Osteoblast (primary cell): ENCODE data around the gene CDX1. TPM values are rescaled to one million over a fixed set of nuclear protein-coding genes. Genes with fewer than 3 reads are reported as not detected.
A peak's percentile ranks its signal among the peaks of the same experiment; 100 is the strongest.

Source experiments
- DNase-seq: peaks from one replicate; pipeline ENCODE4 v3.0.0; 2011; ENCODE audit warnings: low spot score, mixed read lengths; ENCODE audit not compliant: insufficient read length; ENCODE audit errors: missing footprints
- H2AFZ ChIP-seq: 2 replicates; pipeline ENCODE4 v1.6.0; 2011; ENCODE audit warnings: mild to moderate bottlenecking, low read length
- H3K27ac ChIP-seq: 2 replicates; pipeline ENCODE4 v1.5.1; 2011; ENCODE audit warnings: mild to moderate bottlenecking, low read depth, low read length, moderate library complexity
- H3K27me3 ChIP-seq: 2 replicates; pipeline ENCODE4 v1.6.0; 2012; ENCODE audit warnings: mild to moderate bottlenecking, control low read depth, inconsistent platforms, low read length, moderate library complexity; ENCODE audit not compliant: insufficient read depth
- H3K36me3 ChIP-seq: 2 replicates; pipeline ENCODE4 v1.5.1; 2011; ENCODE audit warnings: mild to moderate bottlenecking, low read length, control low read depth, moderate library complexity; ENCODE audit not compliant: insufficient read depth
- H3K4me1 ChIP-seq: 2 replicates; pipeline ENCODE4 v1.5.1; 2011; ENCODE audit warnings: mild to moderate bottlenecking, low read length, control low read depth, moderate library complexity; ENCODE audit not compliant: insufficient read depth
- H3K4me2 ChIP-seq: 2 replicates; pipeline ENCODE4 v1.6.0; 2011; ENCODE audit warnings: mild to moderate bottlenecking, low read length; ENCODE audit not compliant: insufficient read depth
- H3K4me3 ChIP-seq: fragments of 200-600 bp; sonication (generic); 3 replicates; pipeline ENCODE4 v1.5.1; 2012; ENCODE audit warnings: mild to moderate bottlenecking, low read length, inconsistent platforms; ENCODE audit not compliant: insufficient read depth
- H3K79me2 ChIP-seq: 2 replicates; pipeline ENCODE4 v1.6.0; 2012; ENCODE audit warnings: mild to moderate bottlenecking, low read length, control low read depth, inconsistent platforms; ENCODE audit not compliant: insufficient read depth
- H3K9me3 ChIP-seq: 2 replicates; pipeline ENCODE4 v1.5.1; 2011; ENCODE audit warnings: low read depth, low read length, control low read depth
- H4K20me1 ChIP-seq: 2 replicates; pipeline ENCODE4 v1.6.0; 2012; ENCODE audit warnings: mild to moderate bottlenecking, low read length, control low read depth; ENCODE audit not compliant: insufficient read depth
- total RNA-seq: library from RNA; depleted of rRNA; stranded (reverse); fragments of >200 nt; gene quantifications from 2 replicates; pipeline ENCODE4 v1.2.3, GENCODE V29; 2012
- TF ChIP-seq, protein P1 (sequence below): IDR thresholded peaks from 2 replicates; pipeline ENCODE4 v1.5.1; 2011; ENCODE audit warnings: mild to moderate bottlenecking, low read depth, low read length, moderate library complexity; ENCODE audit errors: extremely low read depth

The CDX1 gene
- total RNA-seq, 1 donor: 0.36 TPM

- Histone ChIP-seq H3K27ac (peak overlapping the region; percentile 82), H3K27me3 (no peaks in the 10 kb centered on the region), H3K36me3 (peaks cover 54% of the 10 kb centered on the region), H3K4me1 (peaks cover 74% of the 10 kb centered on the region), H3K4me3 (peak overlapping the region; percentile 93), H3K9me3 (no peaks in the 10 kb centered on the region), H4K20me1 (peaks cover 37% of the 10 kb centered on the region), H3K4me2 (peak overlapping the region; percentile 97), H2AFZ (no peak overlapping the region), H3K79me2 (peaks cover 75% of the 10 kb centered on the region)
- TF ChIP-seq, protein P1, sequence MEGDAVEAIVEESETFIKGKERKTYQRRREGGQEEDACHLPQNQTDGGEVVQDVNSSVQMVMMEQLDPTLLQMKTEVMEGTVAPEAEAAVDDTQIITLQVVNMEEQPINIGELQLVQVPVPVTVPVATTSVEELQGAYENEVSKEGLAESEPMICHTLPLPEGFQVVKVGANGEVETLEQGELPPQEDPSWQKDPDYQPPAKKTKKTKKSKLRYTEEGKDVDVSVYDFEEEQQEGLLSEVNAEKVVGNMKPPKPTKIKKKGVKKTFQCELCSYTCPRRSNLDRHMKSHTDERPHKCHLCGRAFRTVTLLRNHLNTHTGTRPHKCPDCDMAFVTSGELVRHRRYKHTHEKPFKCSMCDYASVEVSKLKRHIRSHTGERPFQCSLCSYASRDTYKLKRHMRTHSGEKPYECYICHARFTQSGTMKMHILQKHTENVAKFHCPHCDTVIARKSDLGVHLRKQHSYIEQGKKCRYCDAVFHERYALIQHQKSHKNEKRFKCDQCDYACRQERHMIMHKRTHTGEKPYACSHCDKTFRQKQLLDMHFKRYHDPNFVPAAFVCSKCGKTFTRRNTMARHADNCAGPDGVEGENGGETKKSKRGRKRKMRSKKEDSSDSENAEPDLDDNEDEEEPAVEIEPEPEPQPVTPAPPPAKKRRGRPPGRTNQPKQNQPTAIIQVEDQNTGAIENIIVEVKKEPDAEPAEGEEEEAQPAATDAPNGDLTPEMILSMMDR: no peak
- DNase-seq: no peak
These were observed 13.7 kb upstream of the CDX1 start for GRCh38 chr5:150152636-150153462.

DNA sequence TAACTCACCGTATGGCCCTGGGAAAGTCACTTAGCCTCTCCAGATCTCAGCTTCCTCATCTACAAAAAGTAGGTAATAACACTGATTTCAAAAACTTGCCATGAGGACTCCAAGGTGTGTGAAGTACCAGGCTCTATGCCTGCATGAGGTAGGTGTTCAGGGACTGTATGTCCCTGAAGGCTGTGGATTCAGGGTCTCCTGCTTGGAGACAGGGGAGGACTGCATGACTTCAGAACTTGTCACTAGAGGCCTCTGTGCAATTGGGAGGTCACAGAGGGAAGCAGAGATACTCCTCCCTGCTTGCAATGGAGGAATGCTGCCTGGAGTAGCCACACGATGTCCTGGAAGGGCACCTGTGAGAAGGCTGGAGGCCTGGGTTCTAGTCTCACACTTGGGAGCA lies 13.1 kb upstream of the CDX1 start:
- Histone ChIP-seq H3K4me3 (peak overlapping the region; percentile 93), H3K27me3 (no peaks in the 10 kb centered on the region), H3K36me3 (peaks cover 47% of the 10 kb centered on the region), H3K27ac (peak overlapping the region; percentile 82), H3K79me2 (peaks cover 68% of the 10 kb centered on the region), H3K4me2 (peak overlapping the region; percentile 97), H4K20me1 (peaks cover 37% of the 10 kb centered on the region), H3K9me3 (no peaks in the 10 kb centered on the region), H3K4me1 (peaks cover 74% of the 10 kb centered on the region), H2AFZ (no peak overlapping the region)
- DNase-seq: no peak
- TF ChIP-seq, protein P1: no peak

- H2AFZ ChIP-seq: no peak overlapping the region
- peaks cover 41% of the 10 kb centered on the region for H3K36me3 ChIP-seq
- H3K9me3 ChIP-seq: no peaks in the 10 kb centered on the region
- peak overlapping the region; percentile 93 for H3K4me3 ChIP-seq
- no peaks in the 10 kb centered on the region for H3K27me3 ChIP-seq
- H3K4me2 ChIP-seq: peak overlapping the region; percentile 97
- H4K20me1 ChIP-seq: peaks cover 33% of the 10 kb centered on the region
- no peak for DNase-seq
- TF ChIP-seq, protein P1: peak; percentile 30
- peaks cover 74% of the 10 kb centered on the region for H3K4me1 ChIP-seq
- peaks cover 62% of the 10 kb centered on the region for H3K79me2 ChIP-seq
- H3K27ac ChIP-seq: peak overlapping the region; percentile 82
These were observed 12.5 kb upstream of the CDX1 start for GRCh38 chr5:150153957-150154617.

DNA sequence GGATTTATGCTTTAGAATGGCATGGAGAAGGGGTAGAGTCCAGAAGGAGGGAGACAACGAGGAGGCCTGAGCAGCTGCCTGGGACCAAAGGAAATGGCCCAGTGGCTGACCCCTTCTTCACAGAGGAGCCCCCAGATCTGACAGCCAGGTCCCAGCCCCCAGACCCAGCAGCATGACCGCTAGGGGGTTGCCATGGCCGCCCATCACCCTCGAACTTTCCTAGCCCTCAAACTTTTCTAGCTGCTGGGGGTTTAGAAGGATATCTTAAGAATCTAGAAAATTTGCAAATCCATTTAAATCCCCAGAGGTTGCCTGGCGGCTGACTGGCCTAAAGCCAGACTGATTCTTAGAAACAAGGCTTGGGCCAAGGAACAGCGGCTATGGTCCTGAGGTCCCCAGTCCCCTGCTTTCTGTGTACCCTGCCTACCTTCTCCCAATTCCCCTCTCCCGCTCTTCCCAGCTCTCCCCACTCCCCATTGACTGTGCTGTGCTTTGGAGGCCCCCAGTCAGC lies 11.9 kb upstream of the CDX1 start:
- no peaks in the 10 kb centered on the region for H3K27me3 ChIP-seq
- H3K9me3 ChIP-seq: no peaks in the 10 kb centered on the region
- H3K4me3 ChIP-seq: peak overlapping the region; percentile 93
- peaks cover 35% of the 10 kb centered on the region for H3K36me3 ChIP-seq
- peaks cover 74% of the 10 kb centered on the region for H3K4me1 ChIP-seq
- TF ChIP-seq, protein P1: no peak
- DNase-seq: no peak
- H4K20me1 ChIP-seq: peaks cover 29% of the 10 kb centered on the region
- peaks cover 56% of the 10 kb centered on the region for H3K79me2 ChIP-seq
- peak overlapping the region; percentile 82 for H3K27ac ChIP-seq
- peak overlapping the region; percentile 97 for H3K4me2 ChIP-seq
- no peak overlapping the region for H2AFZ ChIP-seq
